Cerebellar cortex (tissue), 1 donor: ENCODE results near the gene IER3.
"Not testable (repeated sequence)": the region's sequence is repeated elsewhere in the genome, so short reads cannot be mapped to it uniquely, and the experiment has no call there.

Experiments
- DNase-seq: peaks from one replicate; pipeline ENCODE4 v3.0.0-alpha.2; 2015; ENCODE audit warnings: low spot score

IER3 gene

GRCh38 chr6:30768634-30769087 is 24.3 kb upstream of the IER3 start:
- DNase-seq = no peak

DNA sequence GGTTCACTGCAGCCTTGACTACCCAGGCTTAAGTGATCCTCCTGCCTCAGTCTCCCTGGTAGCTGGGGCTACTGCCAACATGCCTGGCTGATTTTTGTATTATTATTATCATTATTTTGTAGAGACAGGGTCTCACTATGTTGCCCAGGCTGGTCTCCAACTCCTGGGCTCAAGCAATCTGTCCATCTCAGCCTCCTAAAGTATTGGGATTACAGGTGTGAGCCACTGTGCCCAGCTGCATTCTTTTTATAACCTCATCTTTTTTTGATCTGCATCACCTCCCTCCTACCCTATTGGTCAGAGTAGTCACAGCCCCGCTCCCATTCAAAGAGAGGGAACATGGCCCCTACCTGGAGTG is 23.6 kb upstream of the IER3 start:
- DNase-seq = no peak

GRCh38 chr6:30767158-30767943 is 23.0 kb upstream of the IER3 start:
- DNase-seq = no peak

DNA sequence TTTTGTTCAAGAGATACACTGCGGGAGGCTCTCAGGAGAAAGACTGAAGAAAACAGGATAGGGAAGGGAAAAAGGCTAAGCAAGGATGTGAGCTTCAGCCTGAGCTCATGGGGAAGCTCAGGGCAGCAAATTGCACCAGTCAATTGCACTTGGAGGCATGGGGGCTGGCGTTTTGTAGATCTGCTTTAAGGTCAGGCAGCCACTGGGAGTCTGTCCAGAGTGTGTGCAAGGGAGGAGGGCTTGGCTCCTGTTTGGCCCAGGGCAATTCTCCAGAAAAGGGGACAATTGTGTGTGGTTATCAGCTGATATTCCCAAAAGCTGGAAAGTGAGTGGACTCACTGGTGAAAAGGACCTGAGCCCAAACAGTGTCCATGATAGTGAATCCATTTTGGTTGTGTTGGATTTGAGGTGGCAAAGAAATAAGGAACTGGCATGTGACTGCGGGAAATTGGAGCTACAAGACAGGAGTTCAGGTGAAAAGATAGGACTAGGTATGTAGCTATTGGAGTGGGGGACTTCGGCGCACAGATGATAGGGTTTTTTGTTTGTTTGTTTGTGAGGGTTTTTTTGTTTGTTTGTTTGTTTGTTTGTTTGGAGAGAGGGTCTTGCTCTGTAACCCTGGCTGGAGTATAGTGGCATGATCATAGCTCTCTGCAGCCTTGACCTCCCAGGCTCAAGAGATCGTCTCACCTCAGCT is 22.3 kb upstream of the IER3 start:
- DNase-seq = peak; percentile 54

GRCh38 chr6:30765495-30765894 is 21.1 kb upstream of the IER3 start:
- DNase-seq = peak; percentile 83

DNA sequence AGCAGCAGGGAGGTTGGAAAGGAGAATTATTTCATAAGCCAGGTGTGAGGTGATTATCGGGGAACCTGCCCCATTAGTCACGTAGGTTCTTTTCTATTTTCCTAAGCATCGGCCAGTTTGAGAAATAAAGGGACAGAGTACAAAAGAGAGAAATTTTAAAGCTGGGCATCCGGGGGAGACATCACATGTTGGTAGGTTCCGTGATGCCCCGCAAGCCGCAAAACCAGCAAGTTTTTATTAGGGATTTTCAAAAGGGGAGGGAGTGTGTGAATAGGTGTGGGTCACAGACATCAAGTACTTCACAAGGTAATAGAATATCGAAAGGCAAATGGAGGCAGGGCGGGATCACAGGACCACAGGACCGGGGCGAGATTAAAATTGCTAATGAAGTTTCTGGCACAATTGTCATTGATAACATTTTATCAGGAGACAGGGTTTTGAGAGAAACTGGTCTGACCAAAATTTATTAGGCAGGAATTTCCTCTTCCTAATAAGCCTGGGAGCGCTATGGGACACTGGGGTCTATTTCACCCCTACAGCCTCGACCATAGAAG is 20.2 kb upstream of the IER3 start:
- peak; percentile 72 for DNase-seq

DNA sequence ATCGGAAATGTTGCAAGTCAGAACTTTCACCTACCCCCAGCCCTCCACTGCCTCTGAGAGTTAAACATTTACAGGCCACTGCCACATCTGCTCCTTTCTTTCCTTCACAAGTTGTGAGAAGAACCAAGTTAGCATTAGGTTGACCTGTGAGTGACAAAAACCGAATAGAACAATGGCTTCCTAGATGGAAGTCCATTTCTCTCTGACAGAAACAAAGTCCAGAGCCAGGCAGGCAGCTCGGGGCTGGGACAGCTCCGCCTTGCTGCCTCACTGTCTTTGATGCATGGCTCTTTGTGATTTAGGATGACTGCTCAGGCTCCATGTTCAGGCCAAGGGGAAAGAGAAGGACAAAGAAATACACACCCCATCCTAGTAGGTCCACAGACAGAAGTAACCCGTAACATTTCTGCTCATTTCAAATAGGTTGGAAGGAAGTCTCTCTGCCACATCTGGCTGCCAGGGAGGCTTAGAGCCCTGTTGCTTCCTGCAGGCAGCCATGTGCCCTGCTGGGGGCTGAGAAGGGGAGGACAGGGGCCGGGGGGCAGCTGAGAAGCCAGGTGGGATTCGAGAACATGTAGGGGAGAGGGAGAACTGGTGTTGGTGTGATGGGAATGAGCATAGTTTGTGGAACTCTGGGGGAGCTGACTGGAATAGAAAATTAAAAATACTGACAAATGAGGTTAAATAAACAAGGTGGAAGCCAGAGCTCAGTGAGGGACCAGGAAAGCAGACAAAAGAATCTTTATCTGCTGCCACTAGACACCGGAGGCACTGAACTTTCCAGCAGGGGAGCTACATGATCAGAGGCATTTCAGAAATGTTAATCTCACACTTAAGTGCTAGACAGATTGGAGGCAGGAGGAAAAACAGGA is 19.5 kb upstream of the IER3 start:
- DNase-seq = peak; percentile 95

DNA sequence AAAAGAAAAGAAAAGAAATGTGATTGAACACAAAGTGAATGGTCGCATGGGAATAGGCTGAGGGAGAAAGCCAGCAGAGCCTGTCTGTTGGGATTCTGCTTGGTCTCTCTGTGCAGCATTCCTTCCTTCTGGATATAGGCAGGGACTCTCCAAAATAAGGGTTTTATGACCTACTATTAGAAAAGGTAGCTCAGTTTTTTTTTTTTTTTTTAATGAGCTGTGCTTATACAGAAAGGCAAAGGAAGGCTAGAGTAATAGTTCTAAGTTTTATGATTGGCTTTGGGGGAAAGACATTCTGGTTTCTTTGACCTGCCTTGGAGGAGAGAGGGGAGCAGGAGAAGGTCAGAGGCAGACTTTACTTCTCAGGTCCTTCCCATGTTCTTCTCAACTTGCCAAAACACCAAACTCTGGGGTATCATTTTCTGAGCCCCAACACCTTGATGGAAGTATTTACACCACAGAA is 18.8 kb upstream of the IER3 start:
- DNase-seq = no peak

DNA sequence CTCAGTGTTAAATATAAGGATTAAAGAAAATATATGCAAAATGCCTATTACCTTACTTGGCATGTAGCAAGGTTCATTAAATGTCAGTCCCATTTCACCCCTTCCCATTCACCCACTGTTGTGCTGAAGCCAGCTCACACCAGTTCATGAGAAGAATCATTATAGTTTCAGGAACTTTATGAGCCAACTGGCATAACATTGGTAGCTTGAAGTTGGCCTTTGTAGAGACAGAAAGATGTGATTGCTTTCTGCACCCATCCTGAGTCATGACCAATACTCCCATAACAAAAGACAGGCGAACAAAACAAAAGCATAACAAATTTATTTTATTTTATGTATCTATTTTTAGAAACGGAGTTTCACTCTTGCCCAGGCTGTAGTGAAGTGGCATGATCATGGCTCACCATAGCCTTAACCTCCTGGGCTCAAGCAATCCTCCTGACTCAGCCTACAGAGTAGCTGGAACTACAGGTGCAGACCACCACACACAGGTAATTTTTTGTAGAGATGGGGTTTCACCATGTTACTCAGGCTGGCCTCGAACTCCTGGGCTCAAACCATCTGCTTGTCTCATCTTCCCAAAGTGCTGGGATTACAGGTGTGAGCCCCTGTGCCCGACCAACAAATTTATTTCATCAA is 17.6 kb upstream of the IER3 start:
- no peak for DNase-seq

DNA sequence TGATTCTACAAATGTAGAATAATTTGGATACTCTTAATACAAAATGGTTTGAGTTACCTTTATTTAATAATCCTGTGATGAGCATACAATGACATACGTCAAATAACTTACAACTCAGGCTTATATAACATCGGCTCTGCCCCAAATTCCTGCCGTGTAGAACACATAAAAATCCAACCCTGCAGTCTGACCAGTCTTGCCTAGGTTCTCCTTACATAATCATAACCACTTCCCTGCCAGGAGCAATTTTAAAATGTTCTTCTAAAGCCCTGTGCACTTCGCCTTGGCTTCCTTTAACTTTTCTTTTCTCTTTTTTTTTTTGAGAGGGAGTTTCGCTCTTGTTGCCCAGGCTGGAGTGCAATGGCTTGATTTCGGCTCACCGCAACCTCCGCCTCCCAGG is 16.2 kb upstream of the IER3 start:
- DNase-seq = no peak

DNA sequence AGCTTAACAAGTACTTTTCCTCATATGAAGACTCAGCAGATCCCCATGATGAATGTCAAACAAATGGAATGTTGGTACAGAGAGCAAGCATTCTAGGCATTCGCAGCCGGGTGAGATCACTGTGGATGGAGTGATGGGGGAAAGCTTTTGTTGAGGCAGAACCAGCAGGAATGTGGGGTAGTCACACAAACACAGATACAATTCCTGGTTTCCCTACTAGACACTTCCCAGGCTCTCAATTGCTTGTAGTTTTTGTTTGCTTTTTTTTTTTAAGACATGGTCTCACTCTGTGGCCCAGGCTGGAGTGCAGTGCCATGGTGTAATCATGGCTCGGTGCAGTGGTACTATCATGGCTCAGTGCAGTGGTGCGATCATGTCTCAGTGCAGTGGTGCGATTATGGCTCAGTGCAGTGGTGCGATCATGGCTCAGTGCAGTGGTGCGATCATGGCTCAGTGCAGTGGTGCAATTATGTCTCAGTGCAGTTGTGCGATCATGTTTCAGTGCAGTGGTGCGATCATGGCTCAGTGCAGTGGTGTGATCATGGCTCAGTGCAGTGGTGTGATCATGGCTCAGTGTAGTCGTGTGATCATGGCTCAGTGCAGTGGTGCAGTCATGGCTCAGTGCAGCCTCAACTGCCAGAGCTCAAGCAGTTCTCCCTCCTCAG is 15.4 kb upstream of the IER3 start:
- DNase-seq = no peak

GRCh38 chr6:30757261-30757904 is 13.0 kb upstream of the IER3 start:
- no peak for DNase-seq

GRCh38 chr6:30756405-30757003 is 12.2 kb upstream of the IER3 start:
- DNase-seq = not testable (repeated sequence)

- DNase-seq = no peak
Observed at GRCh38 chr6:30754631-30755030, 10.3 kb upstream of the IER3 start.

DNA sequence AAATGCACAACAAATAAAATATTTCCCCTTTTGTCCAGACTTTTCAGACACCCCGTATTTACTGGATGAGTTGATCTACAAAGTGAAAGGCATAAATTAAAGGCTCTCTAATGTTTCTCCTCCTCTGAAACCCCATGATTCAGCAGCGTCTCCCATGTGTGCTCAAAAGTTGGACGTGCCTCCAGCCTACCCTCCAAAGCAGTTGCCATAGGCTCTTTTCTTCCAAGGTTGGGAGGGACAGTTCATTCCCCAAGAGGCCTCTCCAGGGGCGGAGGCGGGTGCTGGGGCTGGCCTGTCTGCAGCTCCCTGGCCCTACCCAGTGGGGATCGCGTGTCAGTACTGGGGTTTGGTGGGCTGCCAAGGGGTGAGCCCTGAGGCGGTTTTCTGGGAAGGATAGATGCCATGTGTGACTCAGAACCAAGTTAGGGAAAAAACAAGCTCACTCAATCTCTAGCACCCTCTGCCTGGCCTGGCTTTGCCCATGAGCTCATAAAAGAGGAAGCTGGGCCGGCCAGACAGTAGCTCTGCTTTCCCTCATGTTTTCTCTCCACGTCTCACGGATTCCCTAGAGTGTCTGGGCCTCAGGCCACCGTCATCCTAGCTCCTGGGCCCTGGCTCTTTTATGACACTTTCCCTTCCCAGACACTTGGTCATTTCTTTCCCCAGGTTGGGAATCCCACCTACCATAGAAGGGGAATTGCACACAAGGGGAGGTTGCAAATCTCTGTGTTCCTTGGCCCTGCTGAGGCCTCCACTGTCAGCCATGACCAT is 8.0 kb upstream of the IER3 start:
- no peak for DNase-seq

- DNase-seq = no peak
Observed at GRCh38 chr6:30750379-30750668, 6.0 kb upstream of the IER3 start.

DNA sequence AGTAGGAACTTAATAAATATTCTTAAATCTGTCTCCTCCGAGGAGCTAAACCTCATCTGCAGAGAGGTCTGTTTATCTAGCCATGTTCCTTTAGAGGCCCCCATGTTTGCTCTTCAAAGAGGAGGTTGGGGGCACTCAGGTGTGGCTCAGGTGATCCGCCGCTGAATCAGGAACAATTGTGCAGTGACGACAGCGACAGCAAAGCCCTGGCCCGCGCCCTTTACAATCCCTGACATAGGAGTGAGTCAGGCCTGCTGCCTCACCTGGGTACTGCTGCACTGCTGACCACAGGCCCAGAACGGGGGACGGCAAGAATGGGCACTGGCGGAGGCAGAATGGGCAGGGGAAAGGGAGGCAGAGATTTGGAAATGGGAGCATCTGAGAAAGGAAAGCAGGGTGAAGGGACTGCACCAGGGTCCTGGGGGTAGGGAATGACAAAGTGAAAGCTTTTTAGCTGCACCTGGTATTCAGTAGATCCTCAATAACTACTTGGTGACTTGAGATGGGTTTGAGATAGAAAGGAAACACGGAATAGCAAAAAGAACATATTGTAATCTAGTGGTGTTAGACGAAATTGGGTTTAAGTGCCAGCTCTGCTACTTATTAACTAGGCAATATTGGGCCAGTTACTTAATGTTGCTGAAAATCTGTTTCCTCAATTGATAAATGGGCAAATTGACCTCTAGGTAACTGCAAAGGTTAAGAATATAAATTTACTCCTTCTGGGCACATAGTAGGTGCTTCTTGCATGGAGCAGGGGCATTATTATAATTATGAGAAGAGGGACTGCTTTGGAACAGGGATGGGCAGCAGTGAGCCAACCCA is 5.4 kb upstream of the IER3 start:
- DNase-seq = no peak

DNA sequence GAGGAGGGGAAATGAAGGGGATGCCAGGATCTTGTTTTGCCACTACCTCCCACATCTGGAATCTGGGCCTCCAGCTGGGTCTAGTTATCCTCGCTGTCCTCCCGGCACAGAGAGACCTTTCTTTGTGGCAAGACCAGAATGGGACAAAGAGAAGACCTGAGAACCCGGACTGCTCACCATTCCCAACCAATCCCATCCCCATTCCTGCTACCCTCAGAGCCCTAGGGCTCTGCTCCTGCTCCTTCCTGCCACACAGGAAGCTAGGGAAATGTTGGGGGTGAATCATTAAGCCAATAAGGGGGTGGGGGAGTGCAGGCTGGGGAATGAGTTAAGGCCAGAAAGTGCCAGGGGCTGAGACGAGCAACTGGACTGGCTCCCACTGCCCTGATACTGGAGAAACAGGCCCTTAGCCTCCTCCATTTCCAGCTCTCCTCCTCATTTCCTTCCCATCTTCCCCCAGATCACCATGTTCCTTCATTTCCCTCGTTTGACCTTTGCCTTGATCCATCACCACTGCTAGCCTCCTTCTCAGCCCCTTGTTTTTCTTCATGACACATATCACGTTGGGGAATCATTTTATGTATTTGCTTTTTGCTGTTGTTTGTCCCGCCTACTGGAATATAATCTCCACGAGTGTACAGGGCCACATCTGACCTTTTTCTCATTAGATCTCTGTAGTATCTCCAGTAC is 4.6 kb upstream of the IER3 start:
- no peak for DNase-seq
